A549 treated with RU486 at 1 μM for 4 hours (cell line): ENCODE results near the gene SGPP2. TPM values are rescaled to one million over a fixed set of nuclear protein-coding genes. Genes with fewer than 3 reads are reported as not detected.

ENCODE experiments used
- total RNA-seq: library from RNA; stranded (reverse); fragments of 200-300 nt; extraction: Qiagen RNA extraction; gene quantifications from 5 replicates; pipeline ENCODE4 v1.2.3, GENCODE V29; 2022; ENCODE audit warnings: low read depth

The SGPP2 gene
- total RNA-seq: 0.11 to 0.33 TPM (median 0.20 TPM) in 5 replicates

GRCh38 chr2:222424276-222424728, at the start of gene SGPP2:
SGPP2 (plus strand) TSS chr2:222424543; CDS start chr2:222424603, 60 bp downstream.

Other genes with a start within 250 kb of the SGPP2 start
- gene PAX3, start 125.5 kb upstream of the SGPP2 start, total RNA-seq: not detected in 5 replicates
- gene FARSB, start 231.5 kb downstream of the SGPP2 start, total RNA-seq: 33.8 to 49.6 TPM (median 44.3 TPM) in 5 replicates
- not detected in 5 replicates for gene MOGAT1, start 247.1 kb downstream of the SGPP2 start, total RNA-seq